Dedifferentiated amniotic fluid mesenchymal stem cell (primary cell): ENCODE data around the gene PACSIN3.
"Not testable (repeated sequence)": the region's sequence is repeated elsewhere in the genome, so short reads cannot be mapped to it uniquely, and the experiment has no call there.

Source experiments
- DNase-seq: peaks from one replicate; pipeline ENCODE4 v3.0.0-alpha.2; 2016; ENCODE audit errors: extremely low spot score

PACSIN3 gene

DNA sequence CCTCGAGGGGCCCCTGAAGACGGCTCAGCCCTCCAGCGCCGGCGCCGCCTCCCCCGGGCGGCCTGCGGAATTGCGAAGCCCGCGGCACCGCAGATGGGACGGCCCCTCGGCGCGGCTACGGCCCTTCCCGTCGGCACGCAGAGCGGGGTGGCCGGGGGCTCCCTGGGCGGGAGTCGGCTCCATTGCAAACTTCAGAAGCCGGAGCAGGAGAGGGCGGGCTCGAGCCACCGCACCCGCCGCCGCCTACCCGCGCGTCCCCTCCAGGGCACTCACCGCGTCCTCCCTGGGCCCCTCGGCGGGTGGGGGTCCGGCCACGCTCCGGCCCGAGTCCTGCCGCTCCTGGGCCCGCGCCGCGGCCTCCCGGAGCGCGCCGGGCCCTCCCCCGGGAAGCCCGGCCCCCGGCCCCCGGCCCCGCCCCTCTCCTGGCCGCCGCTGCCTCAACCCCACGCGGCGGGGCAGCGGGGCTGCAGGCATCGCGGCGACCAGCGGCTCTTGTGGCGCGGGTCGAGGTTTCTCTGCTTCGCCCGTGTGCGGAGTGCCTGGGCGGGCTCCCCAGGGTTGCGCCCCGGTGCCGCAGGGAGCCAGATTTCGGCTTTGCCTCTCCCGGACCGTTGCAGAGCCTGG, at the start of gene PACSIN3:
TSS of gene PACSIN3 (minus strand) at position 359 of the 624 bp plus-strand sequence. CDS start 3,707 bp downstream, outside the sequence.
- DNase-seq = no peak

DNA sequence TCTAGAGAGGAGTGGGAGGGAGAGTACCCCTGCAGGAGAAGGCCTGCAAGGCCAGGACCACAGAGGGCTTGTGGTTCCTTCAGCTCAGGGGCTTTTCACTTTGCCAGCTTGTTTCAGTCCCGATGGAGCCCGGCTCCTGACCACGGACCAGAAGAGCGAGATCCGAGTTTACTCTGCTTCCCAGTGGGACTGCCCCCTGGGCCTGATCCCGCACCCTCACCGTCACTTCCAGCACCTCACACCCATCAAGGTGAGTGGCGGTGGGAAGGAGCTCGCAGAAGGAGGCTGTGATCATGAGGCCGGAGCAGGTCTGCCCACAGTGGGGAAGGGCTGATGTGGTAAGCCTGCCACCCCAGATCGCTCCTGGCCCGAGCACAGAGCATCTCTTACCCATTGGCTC, 48.9 kb upstream of the PACSIN3 start:
- no peak for DNase-seq

DNA sequence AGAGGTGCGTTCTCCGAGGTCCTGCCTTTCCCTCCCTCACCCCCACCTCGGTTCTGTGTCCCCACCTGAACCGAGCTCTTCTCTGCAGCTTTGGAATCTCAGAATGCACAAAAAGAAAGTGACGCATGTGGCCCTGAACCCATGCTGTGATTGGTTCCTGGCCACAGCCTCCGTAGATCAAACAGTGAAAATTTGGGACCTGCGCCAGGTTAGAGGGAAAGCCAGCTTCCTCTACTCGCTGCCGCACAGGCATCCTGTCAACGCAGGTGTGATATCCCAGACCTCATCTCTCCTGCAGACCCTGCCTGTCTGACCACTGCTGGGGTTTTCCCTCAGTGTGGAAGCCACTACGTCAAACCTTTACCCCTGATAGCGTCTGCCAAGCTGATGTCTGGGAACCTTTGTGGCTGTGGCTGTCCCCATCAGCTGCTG, 48.5 kb upstream of the PACSIN3 start:
- DNase-seq = no peak

DNA sequence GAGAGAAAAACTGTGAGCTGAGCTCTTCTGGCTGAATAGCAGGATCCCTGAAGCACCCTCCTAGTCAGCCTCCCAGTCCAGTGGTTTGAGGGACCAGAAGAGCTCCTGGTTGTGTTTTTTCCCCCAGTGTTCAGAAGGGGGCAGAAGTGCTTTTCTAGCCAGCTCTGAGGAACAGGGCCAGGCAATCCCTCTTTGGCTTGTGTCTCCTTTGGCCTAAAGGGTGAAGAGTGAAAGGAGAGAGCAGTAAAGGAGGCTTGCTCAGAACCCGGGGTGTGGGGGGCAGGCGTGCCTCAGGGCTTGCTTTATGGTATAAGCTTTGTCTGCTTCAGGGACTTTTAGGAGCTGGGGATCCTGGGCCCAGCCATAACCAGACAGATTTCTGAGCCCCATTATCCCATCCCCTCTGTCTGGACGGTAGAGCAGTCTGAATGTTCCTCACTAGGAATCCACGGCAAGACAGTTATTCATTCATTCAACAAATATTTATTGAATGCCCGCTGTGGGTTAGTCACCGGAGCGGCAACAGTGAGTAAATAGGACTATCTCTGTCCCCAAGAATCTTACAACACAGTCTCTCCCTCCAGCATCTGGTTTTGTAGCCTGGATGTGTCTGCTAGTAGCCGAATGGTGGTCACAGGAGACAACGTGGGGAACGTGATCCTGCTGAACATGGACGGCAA, 47.9 kb upstream of the PACSIN3 start:
- DNase-seq = no peak

DNA sequence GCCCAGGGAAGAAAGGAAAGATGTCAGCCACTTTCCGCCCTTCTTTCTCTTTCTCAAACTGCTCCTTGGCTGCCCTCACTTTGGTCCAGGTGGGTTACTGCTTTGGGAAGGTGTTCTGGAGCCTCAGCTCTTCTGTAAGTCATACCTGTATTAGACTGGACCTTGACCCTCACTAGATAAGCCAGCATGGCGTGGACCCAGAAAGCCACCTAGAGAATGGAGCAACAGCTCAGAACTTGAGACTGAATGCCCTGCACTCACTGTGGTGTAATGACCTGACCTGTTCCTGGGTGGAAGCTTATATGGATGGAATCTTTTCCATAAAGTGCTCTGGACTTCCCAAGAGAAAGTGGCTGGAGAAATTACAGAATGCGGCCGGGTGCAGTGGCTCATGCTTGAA, 46.8 kb upstream of the PACSIN3 start:
- no peak for DNase-seq

DNA sequence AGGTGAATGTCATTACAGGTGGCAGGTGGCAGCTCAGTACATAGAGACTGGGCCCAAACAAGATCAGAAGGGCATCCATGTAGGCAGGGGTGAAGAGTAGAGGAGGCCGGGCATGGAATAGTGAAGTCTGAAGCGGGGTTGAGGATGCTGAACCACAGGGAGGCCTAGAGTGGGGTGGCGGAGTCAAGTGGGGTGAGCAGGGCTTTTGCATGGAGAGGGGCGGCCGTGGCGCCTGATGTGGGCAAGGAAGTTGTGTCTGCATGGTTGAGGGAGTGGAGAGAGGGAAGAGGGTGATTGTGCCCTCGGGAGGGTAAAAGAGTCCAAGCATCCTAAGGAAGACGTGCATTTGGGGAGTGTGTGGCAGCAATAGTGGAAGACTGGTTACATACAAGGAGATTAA, 42.9 kb upstream of the PACSIN3 start:
- no peak for DNase-seq

DNA sequence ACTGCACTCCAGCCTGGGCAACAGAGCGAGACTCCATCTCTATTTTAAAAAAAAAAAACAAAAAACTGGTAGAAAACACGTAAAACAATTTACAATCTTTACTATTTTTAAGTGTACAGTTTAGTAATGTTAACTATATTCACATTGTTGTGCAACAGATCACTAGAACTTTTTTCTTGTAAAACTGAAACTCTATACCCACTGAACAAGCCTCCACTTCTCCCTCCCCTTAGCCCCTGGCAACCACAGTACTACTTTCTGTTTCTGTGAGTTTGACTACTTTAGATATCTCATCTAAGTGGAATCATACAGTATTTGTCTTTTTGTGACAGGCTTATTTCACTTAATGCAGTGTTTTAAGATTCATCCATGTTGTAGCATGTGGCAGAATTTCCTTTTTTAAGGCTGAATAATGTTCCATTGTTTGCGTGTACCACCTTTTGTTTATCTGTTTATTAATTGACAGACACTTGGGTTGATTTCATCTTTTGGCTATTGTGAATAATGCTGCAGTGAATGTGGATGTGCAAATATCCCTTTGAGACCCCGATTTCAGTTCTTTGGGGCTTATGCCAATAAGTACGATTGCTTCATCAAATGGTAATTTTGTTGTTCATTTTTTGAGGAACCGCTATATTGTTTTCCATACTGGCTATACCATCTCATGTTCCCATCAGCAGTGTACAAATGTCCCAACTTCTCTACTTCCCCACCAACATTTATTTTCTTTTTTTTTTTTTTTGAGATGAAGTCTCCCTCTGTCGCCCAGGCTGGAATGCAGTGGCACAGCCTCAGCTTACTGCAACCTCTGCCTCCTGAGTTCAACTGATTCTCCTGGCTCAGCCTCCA, 39.5 kb upstream of the PACSIN3 start:
- peak; percentile 72 for DNase-seq

DNA sequence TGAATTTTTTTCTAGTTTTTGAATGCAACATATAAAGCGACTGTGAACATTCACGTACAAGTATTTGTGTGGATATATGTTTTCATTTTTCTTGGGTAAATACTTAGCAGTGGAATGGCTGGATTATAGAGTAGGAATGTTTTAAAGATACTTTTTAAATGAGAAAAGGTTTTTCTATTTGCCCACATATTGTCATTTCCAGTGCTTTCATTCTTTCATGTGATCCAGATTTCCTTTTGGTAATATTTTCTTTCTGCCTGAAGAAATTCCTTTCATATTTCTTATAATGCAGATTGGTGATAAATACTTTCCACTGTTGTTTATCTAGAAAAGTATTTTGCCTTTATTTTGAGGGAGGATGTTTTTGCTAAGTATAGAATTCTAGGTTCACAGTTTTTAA, 36.5 kb upstream of the PACSIN3 start:
- DNase-seq = peak; percentile 15

DNA sequence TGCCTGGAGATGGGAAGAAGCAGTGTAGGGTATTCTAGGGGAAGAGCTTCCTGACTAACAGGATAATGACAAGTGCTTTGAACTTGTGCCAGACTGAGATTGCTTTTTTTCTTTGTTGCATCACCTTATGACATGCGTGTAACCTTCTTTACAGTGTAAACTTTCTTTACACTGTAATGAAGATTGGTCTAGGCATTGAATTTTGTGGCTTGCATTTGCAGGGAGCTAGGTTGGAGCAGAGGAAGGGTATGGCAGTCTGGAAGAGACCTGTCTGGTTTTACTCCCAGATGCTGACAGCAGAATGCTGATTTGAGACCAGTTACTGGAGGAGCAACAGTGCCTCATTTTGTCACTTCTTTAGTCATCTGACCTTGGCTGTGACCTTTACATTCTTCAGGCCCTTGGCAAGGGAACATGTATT, 34.2 kb upstream of the PACSIN3 start:
- DNase-seq = no peak

DNA sequence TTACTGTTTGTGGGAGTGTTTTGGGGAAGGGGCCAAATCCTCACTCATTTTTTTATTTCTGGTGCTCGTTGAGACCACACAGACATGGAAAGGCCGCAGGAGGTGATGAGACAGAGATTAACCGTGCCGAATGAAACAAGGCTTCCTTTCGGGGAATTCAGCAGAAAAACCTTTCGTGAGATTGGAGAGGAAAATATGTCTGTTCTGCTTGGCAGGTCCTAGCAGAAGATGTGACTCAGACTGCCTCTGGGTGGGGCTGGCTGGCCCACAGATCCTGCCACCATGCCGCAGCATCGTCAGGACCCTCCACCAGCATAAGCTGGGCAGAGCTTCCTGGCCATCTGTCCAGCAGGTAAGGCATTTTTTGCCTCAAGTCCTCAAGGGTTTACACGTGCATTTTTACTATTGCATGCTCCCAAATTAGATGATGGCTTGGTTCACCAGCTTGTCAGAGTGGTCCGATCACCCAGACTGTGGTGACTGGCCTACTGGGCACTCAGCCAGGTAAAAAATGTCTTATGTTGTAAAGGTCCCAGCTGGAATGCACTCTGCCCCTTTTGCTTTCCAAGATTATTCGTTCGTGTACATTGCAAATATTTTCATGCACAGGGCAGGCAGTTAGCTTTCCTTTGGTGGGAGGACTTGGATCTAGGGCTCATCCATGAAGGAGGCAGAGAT, 30.0 kb upstream of the PACSIN3 start:
- peak; percentile 76 for DNase-seq

DNA sequence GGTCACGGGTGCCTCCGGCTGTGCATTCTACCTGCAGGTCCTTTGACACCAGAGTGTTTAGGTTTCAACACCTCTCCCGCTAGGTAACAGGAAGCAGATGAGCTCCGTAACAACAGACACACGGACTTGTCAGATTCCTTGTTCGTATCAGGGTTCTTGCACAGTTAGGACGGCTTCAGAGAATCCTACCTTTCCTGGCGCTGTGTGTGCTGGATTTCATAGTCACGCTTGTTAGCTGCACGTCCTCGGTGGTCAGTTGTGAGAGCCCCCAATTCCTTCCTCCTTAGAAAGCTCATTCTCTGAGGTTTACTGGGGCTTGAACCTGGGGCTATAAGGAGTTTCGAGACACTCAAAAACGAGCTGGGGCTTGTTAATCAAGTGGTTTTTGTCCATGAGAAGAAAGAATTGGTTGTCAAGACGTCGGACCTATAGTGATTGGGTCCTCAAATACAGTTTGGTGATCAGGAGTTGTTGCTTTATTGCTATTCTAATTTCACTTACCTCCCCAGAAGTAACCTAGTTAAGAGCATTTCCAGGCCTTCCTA, 29.2 kb upstream of the PACSIN3 start:
- no peak for DNase-seq

DNA sequence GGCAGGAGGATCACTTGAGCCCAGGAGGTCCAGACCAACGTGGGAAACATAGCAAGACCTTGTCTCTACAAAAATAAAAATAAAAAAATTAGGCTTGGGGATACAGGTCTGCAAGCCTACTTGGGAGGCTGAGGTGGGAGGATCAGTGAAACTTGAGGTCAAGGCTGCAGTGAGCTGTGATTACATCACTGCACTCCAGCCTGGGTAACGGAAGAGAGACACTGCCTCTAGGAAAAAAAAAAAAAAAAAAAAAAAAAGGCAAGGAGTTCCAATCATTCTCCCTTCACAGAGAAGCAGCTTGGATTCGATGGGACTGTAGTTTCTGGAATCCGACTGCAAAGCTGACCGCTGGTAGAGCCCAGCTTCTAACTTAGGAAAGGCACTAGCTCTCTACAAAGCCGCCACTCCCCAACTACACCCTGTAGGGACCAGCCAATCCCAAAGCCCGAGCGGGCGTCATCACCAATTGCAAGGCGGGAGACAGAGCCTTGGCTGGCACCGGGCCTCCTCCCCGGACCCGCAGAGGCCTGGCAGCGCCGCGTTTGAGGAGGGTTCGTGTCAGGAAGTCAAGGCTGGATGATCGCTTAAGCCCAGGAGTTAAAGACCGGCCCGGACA, 27.8 kb upstream of the PACSIN3 start:
- DNase-seq = peak; percentile 78

DNA sequence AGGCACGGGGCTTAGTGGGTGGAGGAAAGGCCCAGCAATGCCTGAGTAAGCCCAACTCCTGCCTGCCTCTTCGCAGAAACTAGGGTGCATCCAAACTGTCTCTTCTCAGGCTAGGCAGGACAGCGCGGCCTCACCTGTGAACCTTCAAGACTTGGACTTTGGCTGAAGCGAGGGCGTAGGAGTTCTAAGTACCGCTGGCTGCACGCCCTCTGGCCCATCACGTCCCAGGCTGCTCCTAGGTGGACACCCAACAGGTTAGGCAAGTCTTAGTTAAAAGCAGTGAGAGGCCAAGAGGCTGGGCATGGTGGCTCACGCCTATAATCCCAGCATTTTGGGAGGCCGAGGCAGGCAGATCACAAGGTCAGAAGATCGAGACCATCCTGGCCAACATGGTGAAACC, 26.7 kb upstream of the PACSIN3 start:
- DNase-seq = no peak

DNA sequence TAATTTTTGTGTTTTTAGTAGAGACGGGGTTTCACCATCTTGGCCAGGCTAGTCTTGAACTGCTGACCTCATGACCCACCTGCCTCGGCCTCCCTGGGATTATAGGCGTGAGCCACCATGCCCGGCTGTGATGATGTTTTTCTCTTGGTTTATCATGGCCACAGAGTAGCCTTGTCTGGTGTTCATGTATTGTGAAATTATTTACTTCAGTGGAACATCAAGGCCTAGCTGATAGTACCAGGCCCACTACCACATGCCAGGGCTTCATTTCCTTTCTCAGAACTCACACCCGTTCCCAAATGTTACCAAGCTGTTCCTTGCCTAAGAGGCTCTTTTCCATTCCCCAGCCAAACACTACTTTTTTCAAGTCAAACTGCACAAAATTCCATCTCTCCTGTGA, 22.4 kb upstream of the PACSIN3 start:
- no peak for DNase-seq

DNA sequence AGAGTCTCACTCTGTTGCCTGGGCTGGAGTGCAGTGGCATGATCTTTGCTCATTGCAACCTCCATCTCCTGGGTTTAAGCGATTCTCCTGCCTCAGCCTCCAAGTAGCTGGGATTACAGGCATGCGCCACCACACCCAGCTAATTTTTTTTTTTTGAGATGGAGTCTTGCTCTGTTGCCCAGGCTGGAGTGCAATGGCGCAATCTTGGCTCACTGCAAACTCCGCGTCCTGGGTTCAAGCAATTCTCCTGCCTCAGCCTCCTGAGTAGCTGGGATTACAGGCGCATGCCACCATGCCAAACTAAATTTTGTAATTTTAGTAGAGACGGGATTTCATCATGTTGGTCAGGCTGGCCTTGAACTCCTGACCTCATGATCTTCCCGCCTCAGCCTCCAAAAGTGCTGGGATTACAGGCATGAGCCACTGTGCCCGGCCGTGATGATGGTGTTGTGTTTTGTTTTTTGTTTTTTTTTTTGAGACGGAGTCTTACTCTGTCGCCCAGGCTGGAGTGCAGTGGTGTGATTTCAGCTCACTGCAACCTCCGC, 21.8 kb upstream of the PACSIN3 start:
- DNase-seq = not testable (repeated sequence)

DNA sequence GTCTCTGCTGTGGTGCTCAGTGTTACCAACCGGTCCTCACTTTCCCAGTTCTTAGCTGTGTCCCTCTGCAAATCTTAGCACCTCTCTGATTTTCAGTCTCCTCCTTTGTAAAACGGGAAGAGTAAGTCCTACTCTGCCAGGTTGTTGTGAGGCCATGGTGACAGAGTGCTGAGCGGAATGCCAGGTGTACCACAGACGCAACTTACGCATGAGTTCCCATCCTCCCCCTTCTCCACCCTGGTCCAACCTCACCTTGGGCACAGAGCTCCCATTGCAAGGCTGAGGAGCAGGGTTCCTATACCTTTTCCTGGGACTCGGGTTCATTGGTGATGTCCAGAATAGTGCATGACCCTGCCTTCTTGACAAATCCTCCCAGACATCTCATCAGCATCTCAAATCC, 21.2 kb upstream of the PACSIN3 start:
- DNase-seq = no peak

DNA sequence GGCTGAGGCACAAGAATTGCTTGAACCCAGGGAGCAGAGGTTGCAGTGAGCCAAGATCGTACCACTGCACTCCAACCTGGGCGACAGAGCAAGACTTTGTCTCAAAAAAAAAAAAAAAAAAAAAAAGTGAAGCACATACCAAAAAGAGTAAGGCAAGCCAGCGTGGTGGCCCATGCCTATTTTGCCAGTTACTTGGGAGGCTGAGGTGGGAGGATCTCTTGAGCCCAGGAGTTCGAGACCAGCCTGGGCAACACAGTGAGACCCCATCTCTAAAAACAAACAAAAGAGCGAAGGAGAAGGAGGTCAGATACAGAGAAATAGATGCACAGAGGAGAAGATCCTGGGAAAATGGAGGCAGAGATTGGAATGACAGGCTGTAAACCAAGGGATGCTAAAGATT, 20.3 kb upstream of the PACSIN3 start:
- not testable (repeated sequence) for DNase-seq

DNA sequence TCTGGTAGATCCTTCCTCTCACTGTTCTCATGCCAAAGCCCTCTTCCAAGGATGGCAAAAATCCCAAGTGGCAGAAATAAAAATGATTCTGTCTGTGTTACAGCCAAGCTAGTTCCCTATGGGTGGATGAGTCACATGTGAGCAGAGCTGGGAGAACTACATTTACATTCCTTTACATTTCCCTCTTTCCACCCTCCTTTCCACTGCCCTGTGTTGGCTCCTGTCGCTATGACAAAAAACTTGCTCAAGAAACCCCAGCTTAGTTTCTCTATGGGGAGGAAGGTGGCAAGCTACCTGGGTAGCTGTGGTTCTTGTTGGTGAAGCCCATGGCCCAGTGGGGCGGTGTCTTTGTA, 18.4 kb upstream of the PACSIN3 start:
- peak; percentile 69 for DNase-seq

DNA sequence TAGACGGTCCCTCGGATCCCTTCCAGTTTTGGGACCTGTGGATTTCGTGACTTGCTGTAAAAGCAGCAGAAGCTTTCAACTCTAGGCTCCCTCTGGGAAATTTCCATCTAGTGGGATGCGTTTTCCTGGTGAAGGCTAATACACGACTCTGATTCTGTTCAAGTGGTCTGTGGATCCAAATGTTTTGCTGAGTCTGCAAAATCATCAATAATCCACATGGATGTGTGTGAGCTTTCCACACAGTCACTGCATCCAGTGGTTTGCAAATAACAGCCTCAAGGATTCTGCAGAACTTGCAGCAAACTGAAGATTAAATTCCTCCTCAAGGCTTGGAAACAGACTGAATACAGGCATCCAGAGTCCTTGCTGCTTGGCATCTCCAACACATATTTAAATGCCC, 16.3 kb upstream of the PACSIN3 start:
- no peak for DNase-seq

DNA sequence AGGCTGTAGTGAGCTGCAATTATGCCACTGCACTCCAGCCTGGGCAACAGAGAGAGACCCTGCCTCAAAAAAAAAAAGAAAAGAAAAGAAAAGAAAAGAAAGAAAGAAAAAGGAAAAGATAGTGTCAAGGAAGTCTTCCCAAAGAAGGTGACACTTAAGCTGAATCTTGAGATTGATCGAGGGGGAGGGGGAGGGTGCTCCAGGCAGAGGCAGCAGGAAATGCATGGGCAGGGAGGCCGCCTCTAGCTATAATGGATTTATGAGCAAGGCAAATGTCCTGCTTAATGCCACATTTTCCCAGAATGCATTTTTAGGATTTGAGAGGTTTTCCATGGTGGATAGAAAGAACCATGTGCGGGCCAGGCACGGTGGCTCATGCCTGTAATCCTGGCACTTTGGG, 14.8 kb upstream of the PACSIN3 start:
- DNase-seq = no peak

DNA sequence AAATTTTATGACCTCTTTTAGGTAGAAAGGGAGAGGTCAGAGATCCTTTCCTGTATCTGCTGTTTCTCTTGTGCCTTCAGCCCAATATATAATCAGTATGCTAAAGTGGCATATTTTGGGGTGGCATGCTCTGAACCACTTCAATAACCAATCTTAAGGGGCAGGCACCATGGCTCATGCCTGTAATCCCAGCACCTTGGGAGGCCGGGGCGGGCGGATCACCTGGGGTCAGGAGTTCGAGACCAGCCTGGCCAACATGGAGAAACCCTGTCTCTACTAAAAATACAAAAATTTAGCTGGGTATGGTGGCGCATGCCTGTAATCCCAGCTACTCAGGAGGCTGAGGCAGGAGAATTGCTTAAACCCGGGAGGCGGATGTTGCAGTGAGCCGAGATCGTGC, 11.9 kb upstream of the PACSIN3 start:
- not testable (repeated sequence) for DNase-seq
